ENCODE data around the gene FLVCR2. TPM values are rescaled to one million over a fixed set of nuclear protein-coding genes. Genes with fewer than 3 reads are reported as not detected.

Gene FLVCR2
- total RNA-seq, 1 donor from 2014 or later: 28.6 TPM

DNA sequence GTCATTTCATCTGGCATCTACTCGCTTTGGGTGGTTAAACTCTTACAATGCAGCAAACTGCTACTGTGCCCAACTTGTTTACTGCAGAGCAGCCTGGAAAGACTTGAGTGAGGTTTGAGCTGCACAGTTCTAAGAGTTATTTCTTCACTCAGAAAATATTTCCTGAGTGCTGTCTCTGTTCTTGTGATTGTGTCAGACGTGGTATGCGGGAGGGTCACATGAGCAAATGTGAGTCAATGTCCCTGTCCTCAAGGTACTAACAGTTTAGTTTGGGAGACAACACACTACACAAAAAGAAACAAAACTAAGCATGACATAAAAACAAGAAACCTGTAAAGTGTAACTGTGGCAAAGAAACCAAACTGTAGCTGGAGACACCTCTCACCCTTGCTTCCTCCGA lies 32.4 kb downstream of the FLVCR2 start:
- intact Hi-C loops (cut with DNase I): no loop called here
- no peaks in the 10 kb centered on the region for H3K9me3 ChIP-seq
- peaks cover 8% of the 10 kb centered on the region for H3K4me1 ChIP-seq
- TF ChIP-seq, protein P1, sequence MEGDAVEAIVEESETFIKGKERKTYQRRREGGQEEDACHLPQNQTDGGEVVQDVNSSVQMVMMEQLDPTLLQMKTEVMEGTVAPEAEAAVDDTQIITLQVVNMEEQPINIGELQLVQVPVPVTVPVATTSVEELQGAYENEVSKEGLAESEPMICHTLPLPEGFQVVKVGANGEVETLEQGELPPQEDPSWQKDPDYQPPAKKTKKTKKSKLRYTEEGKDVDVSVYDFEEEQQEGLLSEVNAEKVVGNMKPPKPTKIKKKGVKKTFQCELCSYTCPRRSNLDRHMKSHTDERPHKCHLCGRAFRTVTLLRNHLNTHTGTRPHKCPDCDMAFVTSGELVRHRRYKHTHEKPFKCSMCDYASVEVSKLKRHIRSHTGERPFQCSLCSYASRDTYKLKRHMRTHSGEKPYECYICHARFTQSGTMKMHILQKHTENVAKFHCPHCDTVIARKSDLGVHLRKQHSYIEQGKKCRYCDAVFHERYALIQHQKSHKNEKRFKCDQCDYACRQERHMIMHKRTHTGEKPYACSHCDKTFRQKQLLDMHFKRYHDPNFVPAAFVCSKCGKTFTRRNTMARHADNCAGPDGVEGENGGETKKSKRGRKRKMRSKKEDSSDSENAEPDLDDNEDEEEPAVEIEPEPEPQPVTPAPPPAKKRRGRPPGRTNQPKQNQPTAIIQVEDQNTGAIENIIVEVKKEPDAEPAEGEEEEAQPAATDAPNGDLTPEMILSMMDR (IDR thresholded peaks at IDR 0.05): no peak
- H3K4me3 ChIP-seq: no peak overlapping the region
- no peak for DNase-seq
- peak overlapping the region; percentile 68 for H3K27ac ChIP-seq
- no peaks in the 10 kb centered on the region for H3K36me3 ChIP-seq
- no peaks in the 10 kb centered on the region for H3K27me3 ChIP-seq
- peak; percentile 1 for ATAC-seq

DNA sequence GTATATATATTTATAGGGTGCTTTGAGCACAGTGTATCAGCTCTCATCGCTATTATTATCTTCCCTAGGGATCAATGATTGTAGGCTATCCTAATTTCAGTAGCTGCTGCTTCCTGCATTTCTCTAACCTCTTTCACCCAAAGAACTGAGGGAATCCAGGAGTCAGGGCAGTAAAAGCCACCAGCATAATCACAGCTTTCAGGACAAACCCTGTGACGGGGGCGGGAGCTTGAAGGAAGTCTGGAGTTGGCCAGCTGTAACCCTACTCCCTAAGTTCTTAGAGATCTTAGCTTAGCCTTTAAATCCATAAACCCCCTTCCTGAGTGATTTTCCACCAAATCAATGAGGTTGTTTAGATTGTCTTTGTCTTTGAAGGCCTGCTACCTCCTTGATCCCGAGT lies 33.7 kb downstream of the FLVCR2 start:
- H3K27ac ChIP-seq: no peak overlapping the region
- ATAC-seq (no peak), DNase-seq (no peak)
- H3K4me1 ChIP-seq: peaks cover 8% of the 10 kb centered on the region
- H3K4me3 ChIP-seq: no peak overlapping the region
- no peaks in the 10 kb centered on the region for H3K9me3 ChIP-seq
- no peaks in the 10 kb centered on the region for H3K27me3 ChIP-seq
- intact Hi-C loops (cut with DNase I): no loop called here
- no peaks in the 10 kb centered on the region for H3K36me3 ChIP-seq
- TF ChIP-seq, protein P1 (IDR thresholded peaks at IDR 0.05): no peak

DNA sequence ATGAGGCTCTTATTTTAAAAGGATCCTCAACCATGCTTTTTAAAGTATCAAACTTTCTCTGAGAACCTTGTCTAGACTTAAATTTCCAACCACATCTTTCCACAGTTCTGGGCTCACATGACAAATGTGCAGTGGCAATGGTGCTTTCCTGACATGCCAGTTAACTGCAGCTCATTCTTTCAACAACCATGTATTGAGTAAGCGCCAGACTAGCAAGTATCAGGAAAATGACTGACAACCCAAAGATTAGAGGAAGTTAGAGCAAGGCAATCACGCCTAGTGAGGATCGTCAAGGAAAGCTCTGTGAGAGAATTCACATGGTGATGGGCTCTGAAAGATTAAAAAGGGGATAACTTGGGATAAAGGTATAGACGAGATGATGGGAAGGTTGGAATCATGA lies 35.8 kb downstream of the FLVCR2 start:
- Histone ChIP-seq H3K36me3 (no peaks in the 10 kb centered on the region), H3K4me3 (no peak overlapping the region), H3K27me3 (no peaks in the 10 kb centered on the region), H3K4me1 (peaks cover 8% of the 10 kb centered on the region), H3K27ac (peak overlapping the region; percentile 17), H3K9me3 (no peaks in the 10 kb centered on the region)
- intact Hi-C loops (cut with DNase I): no loop called here
- DNase-seq (no peak), ATAC-seq (peak; percentile 34)
- TF ChIP-seq, protein P1 (IDR thresholded peaks at IDR 0.05): no peak

DNA sequence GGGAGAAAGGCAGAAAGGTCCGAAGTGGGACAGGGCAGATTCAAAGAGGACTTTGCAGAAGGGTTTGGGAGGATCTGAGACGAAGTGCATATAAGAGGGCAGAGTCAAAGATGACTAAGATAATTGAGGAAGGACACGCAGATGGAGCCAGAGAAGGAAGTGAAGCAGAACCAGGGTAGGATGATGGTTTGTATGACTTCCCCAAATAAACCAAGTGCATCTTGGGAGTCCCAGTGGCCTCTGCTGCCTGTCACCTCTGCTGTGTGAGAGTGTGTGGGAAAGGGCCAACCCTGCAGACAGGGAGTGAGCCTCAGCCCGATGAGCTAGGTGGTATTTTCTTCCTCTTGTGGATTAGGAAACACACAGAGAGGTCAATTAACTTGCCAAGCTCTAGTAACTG lies 36.8 kb downstream of the FLVCR2 start:
- Histone ChIP-seq H3K4me3 (no peak overlapping the region), H3K9me3 (no peaks in the 10 kb centered on the region), H3K36me3 (no peaks in the 10 kb centered on the region), H3K27ac (peak overlapping the region; percentile 17), H3K4me1 (peaks cover 5% of the 10 kb centered on the region), H3K27me3 (no peaks in the 10 kb centered on the region)
- TF ChIP-seq, protein P1 (IDR thresholded peaks at IDR 0.05): no peak
- intact Hi-C loops (cut with DNase I): no loop called here
- ATAC-seq (peak; percentile 93), DNase-seq (peak; percentile 69)

DNA sequence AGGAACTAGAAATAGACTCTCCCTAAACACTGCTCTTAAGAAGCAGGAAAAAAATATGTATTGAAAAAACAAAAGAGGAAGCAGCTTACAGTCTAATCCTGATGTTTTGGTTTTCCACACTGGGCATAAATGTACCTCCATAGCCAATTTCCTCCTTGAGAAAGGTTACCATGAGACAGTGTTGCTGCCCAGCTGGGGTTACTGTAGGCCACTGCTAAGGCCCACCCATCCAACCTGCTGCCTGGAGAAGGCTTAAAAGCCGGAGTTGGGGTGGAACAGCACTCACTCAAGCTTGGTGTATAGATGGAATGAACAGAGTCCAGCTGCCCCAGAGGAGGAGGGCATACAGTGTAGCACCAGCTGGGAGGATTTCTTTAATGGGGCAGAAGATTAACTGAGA lies 41.1 kb downstream of the FLVCR2 start:
- Histone ChIP-seq H3K9me3 (no peaks in the 10 kb centered on the region), H3K27ac (no peak overlapping the region), H3K4me1 (no peaks in the 10 kb centered on the region), H3K4me3 (no peak overlapping the region), H3K27me3 (no peaks in the 10 kb centered on the region), H3K36me3 (no peaks in the 10 kb centered on the region)
- intact Hi-C loops (cut with DNase I): no loop called here
- TF ChIP-seq, protein P1 (IDR thresholded peaks at IDR 0.05): no peak
- DNase-seq: no peak
- ATAC-seq: no peak

DNA sequence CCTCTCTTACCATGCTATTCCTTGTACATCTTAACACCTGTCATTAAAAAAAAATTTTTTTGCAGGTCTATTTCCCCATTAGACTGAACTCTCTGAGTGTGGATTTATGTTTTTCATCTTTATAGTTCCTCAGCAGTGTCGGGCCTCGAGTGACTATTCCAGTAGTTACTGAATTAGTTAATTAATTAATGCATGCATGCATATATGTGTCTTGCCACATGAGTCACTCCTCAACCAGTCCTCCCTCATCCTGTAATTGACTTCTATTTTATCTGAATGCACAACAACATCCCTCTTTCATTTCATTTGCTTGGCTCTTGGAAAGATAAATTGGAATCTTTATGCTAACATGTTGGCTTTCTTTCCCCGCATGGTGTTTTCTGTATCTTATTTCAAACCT lies 46.6 kb downstream of the FLVCR2 start:
- ATAC-seq (no peak), DNase-seq (no peak)
- no peaks in the 10 kb centered on the region for H3K4me1 ChIP-seq
- H3K27me3 ChIP-seq: no peaks in the 10 kb centered on the region
- H3K4me3 ChIP-seq: no peak overlapping the region
- no peaks in the 10 kb centered on the region for H3K36me3 ChIP-seq
- no peak overlapping the region for H3K27ac ChIP-seq
- intact Hi-C loops (cut with DNase I): no loop called here
- H3K9me3 ChIP-seq: no peaks in the 10 kb centered on the region
- TF ChIP-seq, protein P1 (IDR thresholded peaks at IDR 0.05): no peak

Data from upper lobe of right lung (tissue), 1 donor.